ENCODE results near the gene MTHFD1L.

The MTHFD1L gene

DNA sequence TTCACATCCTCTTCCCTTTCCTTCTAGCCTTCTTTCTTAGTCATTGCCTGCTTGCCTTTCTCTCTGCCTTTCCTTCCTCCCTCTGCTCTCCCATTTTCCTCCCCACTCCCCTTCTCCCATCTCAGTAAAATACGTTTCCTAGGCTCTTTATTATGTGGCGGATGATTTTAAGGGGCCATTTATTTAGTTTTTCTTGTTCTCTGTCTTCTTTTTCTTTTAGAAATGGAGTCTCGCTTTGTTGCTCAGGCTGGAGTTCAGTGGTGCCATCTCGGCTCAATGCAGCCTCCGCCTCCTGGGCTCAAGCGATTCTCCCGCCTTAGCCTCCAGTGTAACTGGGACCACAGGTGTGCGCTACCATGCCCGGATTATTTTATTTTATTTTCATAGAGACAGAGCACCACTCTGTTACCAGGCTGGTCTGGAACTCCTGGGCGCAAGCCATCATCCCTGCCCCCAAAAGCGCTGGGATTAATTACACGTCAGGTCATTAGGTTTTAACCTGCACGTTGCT lies 1.5 kb downstream of the MTHFD1L start:
- TF ChIP-seq, protein P1, sequence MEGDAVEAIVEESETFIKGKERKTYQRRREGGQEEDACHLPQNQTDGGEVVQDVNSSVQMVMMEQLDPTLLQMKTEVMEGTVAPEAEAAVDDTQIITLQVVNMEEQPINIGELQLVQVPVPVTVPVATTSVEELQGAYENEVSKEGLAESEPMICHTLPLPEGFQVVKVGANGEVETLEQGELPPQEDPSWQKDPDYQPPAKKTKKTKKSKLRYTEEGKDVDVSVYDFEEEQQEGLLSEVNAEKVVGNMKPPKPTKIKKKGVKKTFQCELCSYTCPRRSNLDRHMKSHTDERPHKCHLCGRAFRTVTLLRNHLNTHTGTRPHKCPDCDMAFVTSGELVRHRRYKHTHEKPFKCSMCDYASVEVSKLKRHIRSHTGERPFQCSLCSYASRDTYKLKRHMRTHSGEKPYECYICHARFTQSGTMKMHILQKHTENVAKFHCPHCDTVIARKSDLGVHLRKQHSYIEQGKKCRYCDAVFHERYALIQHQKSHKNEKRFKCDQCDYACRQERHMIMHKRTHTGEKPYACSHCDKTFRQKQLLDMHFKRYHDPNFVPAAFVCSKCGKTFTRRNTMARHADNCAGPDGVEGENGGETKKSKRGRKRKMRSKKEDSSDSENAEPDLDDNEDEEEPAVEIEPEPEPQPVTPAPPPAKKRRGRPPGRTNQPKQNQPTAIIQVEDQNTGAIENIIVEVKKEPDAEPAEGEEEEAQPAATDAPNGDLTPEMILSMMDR (IDR thresholded peaks at IDR 0.05; ENCODE audit: borderline replicate concordance, control extremely low read depth, extremely low read depth, insufficient read depth, missing control alignments): no peak
- in situ Hi-C loops (cut with MboI; ENCODE audit: low sequenced_read_pairs, unreplicated experiment): no loop called here
- no peak for DNase-seq (ENCODE audit: low spot score)

DNA sequence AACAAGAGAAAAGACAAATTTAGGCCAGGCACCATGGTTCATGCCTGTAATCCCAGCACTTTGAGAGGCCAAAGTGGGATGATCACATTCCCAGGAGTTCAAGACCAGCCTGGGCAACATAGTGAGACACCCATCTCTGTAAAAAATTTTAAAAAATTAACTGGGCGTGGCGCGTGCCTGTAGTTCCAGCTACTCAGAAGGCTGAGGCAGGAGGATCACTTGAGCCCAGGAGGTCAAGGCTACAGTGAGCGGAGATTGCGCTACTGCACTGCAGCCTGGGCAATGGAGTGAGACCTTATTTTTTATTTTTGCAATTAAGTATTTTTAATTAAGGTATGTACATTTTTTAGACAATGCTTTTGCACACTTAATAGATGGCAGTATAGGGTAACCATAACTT lies 3.3 kb downstream of the MTHFD1L start:
- TF ChIP-seq, protein P1 (IDR thresholded peaks at IDR 0.05; ENCODE audit: borderline replicate concordance, control extremely low read depth, extremely low read depth, insufficient read depth, missing control alignments): no peak
- in situ Hi-C loops (cut with MboI; ENCODE audit: low sequenced_read_pairs, unreplicated experiment): no loop called here
- DNase-seq (ENCODE audit: low spot score): no peak

DNA sequence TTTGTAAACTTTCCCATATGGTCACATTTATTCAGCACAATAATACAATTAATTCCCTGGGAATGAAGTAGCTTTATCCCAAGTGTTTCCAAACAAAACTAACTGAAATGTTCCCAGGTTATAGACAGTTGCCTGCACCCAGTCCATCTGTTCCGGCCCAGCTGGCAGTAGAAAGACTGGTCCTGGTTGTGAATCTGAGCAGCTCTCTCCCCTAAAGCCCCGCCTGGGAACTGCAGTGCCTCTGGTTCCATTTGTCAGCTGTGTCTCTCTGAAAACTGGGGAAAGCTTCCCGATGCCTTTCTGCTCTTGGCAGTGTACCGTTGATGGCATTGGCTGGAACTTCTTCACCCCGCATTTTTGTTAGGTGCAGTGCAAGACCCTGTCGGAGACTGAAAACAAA lies 8.7 kb downstream of the MTHFD1L start:
- TF ChIP-seq, protein P1 (IDR thresholded peaks at IDR 0.05; ENCODE audit: borderline replicate concordance, control extremely low read depth, extremely low read depth, insufficient read depth, missing control alignments): no peak
- in situ Hi-C loops (cut with MboI; ENCODE audit: low sequenced_read_pairs, unreplicated experiment): no loop called here
- no peak for DNase-seq (ENCODE audit: low spot score)

DNA sequence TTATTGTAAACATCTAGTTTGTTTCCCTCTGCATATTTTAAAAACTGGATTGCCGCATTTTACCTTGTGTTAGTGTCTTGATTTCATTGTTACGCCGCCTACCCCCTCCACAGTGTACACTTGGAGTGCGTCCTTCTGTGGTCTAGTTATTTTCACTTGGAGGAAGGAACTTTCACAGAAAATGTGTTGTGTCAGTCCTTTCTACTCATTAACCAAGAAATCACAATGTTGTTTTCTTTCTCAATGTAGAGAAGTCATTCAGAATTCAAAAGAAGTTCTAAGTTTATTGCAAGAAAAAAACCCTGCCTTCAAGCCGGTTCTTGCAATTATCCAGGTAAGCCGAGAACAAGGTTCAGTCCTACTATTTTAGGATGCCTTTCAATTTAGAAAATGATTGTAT lies 10.3 kb downstream of the MTHFD1L start:
- DNase-seq (ENCODE audit: low spot score): no peak
- TF ChIP-seq, protein P1 (IDR thresholded peaks at IDR 0.05; ENCODE audit: borderline replicate concordance, control extremely low read depth, extremely low read depth, insufficient read depth, missing control alignments): no peak
- in situ Hi-C loops (cut with MboI; ENCODE audit: low sequenced_read_pairs, unreplicated experiment): no loop called here

DNA sequence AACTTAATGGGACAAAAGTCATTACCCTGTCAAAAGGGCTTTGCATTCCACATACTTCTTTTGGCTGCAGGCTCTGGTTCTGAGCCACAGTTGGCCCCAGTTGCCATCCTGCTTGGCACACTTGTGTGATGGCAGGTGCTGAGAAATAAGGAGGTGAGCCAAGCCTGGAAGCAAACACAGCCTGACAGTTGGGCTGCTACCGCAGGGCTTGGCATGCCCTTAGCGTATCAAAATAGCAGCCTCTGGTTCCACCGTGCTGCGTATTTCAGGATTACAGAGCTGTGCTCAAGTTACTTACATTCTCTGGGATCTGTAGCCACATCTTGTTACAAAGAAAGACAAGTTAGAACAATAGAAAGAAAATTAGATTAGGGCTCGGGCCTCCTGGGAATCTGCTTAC lies 11.1 kb downstream of the MTHFD1L start:
- in situ Hi-C loops (cut with MboI; ENCODE audit: low sequenced_read_pairs, unreplicated experiment): no loop called here
- TF ChIP-seq, protein P1 (IDR thresholded peaks at IDR 0.05; ENCODE audit: borderline replicate concordance, control extremely low read depth, extremely low read depth, insufficient read depth, missing control alignments): no peak
- DNase-seq (ENCODE audit: low spot score): no peak

DNA sequence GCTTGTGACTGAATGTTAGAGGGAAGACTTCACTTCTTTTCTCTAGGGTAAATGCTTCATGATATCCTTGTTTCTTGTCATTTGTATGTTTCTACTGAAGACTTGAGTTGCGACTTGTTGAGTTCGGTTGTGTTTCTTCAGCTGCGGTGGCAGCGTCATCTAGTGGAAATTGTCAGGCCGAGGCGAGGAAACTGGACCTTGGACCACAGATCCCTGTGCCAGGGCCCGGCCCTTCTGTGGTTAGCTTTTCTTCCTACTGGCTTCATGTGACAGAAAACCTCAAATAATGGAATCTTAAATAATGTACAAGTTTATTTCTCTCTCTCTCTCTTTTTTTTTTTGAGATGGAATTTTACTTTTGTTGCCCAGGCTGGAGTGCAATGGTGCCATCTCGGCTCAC lies 12.4 kb downstream of the MTHFD1L start:
- TF ChIP-seq, protein P1 (IDR thresholded peaks at IDR 0.05; ENCODE audit: borderline replicate concordance, control extremely low read depth, extremely low read depth, insufficient read depth, missing control alignments): no peak
- in situ Hi-C loops (cut with MboI; ENCODE audit: low sequenced_read_pairs, unreplicated experiment): no loop called here

More for the DNA sequence above, 12.4 kb downstream of the MTHFD1L start:
- DNase-seq (ENCODE audit: low spot score): no peak

All from GM13976 (cell line).